Activated CD4-positive, alpha-beta T cell treated with anti-CD3 and anti-CD28 coated beads, Interleukin-2, amount 50 U/mL, for 24 hours (primary cell): ENCODE data around the gene ALKBH3.

Experiments
- DNase-seq, 2 donors: peaks; one replicate each; pipeline ENCODE4 v3.0.0-alpha.2; 2020; ENCODE audit warnings: low read depth in 1 of 2, low spot score in 1 of 2

ALKBH3 gene

GRCh38 chr11:43959321-43959995 lies 78.8 kb downstream of the ALKBH3 start:
- no peak for DNase-seq

GRCh38 chr11:43962383-43963278 lies 82.0 kb downstream of the ALKBH3 start:
- no peak for DNase-seq

GRCh38 chr11:43963279-43963620 lies 82.6 kb downstream of the ALKBH3 start:
- no peak for DNase-seq

- no peak for DNase-seq
Observed at GRCh38 chr11:43967661-43968060, 87.0 kb downstream of the ALKBH3 start.

- no peak for DNase-seq
Observed at GRCh38 chr11:43968719-43969118, 88.1 kb downstream of the ALKBH3 start.

GRCh38 chr11:43969543-43969942 lies 88.9 kb downstream of the ALKBH3 start:
- DNase-seq, result no peak
